Hepatocyte (in vitro differentiated cells): ENCODE measurements around the gene RXRA. TPM values are rescaled to one million over a fixed set of nuclear protein-coding genes. Genes with fewer than 3 reads are reported as not detected.
A peak's percentile ranks its signal among the peaks of the same experiment; 100 is the strongest.

Experiments used
- DNase-seq: peaks from one replicate; pipeline ENCODE4 v3.0.0-alpha.2; 2016; ENCODE audit warnings: low spot score
- H2AFZ ChIP-seq: fragments of 200-600 bp; sonication (generic); 2 replicates; pipeline ENCODE4 v1.6.0; 2016; ENCODE audit warnings: antibody characterized with exemption, mild to moderate bottlenecking
- H3K27ac ChIP-seq: fragments of 200-600 bp; sonication (generic); 2 replicates; pipeline ENCODE4 v1.5.1; 2016; ENCODE audit warnings: mild to moderate bottlenecking
- H3K27me3 ChIP-seq: fragments of 200-600 bp; sonication (generic); 2 replicates; pipeline ENCODE4 v1.6.1; 2016
- H3K36me3 ChIP-seq: fragments of 200-600 bp; sonication (generic); replicated peaks from 2 replicates; pipeline ENCODE4 v1.5.1; 2016; ENCODE audit warnings: low read depth; ENCODE audit not compliant: insufficient read depth
- H3K4me1 ChIP-seq: fragments of 200-600 bp; sonication (generic); 2 replicates; pipeline ENCODE4 v1.5.1; 2016; ENCODE audit warnings: mild to moderate bottlenecking, moderate library complexity; ENCODE audit not compliant: insufficient read depth
- H3K4me2 ChIP-seq: fragments of 200-600 bp; sonication (generic); 2 replicates; pipeline ENCODE4 v1.6.0; 2016
- H3K4me3 ChIP-seq: fragments of 200-600 bp; sonication (generic); 2 replicates; pipeline ENCODE4 v1.5.1; 2016; ENCODE audit warnings: mild to moderate bottlenecking
- H3K79me2 ChIP-seq: fragments of 200-600 bp; sonication (generic); 2 replicates; pipeline ENCODE4 v1.6.0; 2017; ENCODE audit warnings: mild to moderate bottlenecking
- H3K9me2 ChIP-seq: fragments of 200-600 bp; sonication (generic); replicated peaks from 2 replicates; pipeline ENCODE4 v1.6.0; 2017; ENCODE audit warnings: mild to moderate bottlenecking; ENCODE audit not compliant: insufficient read depth
- H3K9me3 ChIP-seq: fragments of 200-600 bp; sonication (generic); 2 replicates; pipeline ENCODE4 v1.5.1; 2016; ENCODE audit warnings: low read depth, mild to moderate bottlenecking
- H4K20me1 ChIP-seq: fragments of 200-600 bp; sonication (generic); 2 replicates; pipeline ENCODE4 v1.6.0; 2016; ENCODE audit warnings: mild to moderate bottlenecking; ENCODE audit not compliant: insufficient read depth, poor library complexity, severe bottlenecking
- CTCF ChIP-seq: fragments of 200-600 bp; sonication (generic); IDR thresholded peaks from 2 replicates; pipeline ENCODE4 v1.5.1; 2016; ENCODE audit warnings: antibody characterized with exemption, mild to moderate bottlenecking; ENCODE audit not compliant: poor library complexity
- EZH2 ChIP-seq: fragments of 200-600 bp; sonication (generic); IDR thresholded peaks from 2 replicates; pipeline ENCODE4 v1.6.1; 2016; ENCODE audit warnings: antibody characterized with exemption, mild to moderate bottlenecking, borderline replicate concordance
- EZH2phosphoT487 ChIP-seq: fragments of 200-600 bp; sonication (generic); IDR thresholded peaks from one replicate; pipeline ENCODE4 v1.6.1; 2018; ENCODE audit warnings: antibody characterized with exemption, mild to moderate bottlenecking, low read depth, moderate library complexity; ENCODE audit not compliant: unreplicated experiment, severe bottlenecking
- WGBS: methylation state at CpG from one replicate; pipeline ENCODE4 v1.1.6; 2016; ENCODE audit warnings: low lambda C conversion rate; ENCODE audit errors: missing lambda C conversion rate; 5-methylcytosine and 5-hydroxymethylcytosine counted together
- polyA plus RNA-seq: library from polyadenylated mRNA; unstranded; fragments of >200 nt; fragmentation: Nextera tagmentation; extraction: Ambion mirVana; gene quantifications from 2 replicates; pipeline ENCODE4 v1.2.1, GENCODE V29; 2016
- total RNA-seq: library from RNA; depleted of rRNA; stranded (reverse); fragments of >200 nt; gene quantifications from 2 replicates; pipeline ENCODE4 v1.2.3, GENCODE V29; 2014

RXRA gene
- total and polyA plus RNA-seq, 2 experiments from 2014 or later = 35.9 to 41.6 TPM

- Histone ChIP-seq H3K4me2 (peak overlapping the region; percentile 95), H3K36me3 (no peaks in the 10 kb centered on the region), H3K9me3 (no peaks in the 10 kb centered on the region), H2AFZ (no peak overlapping the region), H3K27me3 (no peaks in the 10 kb centered on the region), H3K27ac (peak overlapping the region; percentile 96), H3K4me1 (peaks cover 74% of the 10 kb centered on the region), H4K20me1 (peaks cover 75% of the 10 kb centered on the region), H3K79me2 (peaks cover 78% of the 10 kb centered on the region), H3K9me2 (no peaks in the 10 kb centered on the region), H3K4me3 (no peak overlapping the region)
- WGBS = 70% methylated on average over 7 of the region's 7 CpGs
- TF ChIP-seq EZH2 (no peak), EZH2phosphoT487 (no peak), CTCF (no peak)
- no peak for DNase-seq
Measured at GRCh38 chr9:134329576-134329855, 3.3 kb downstream of the RXRA start.

- H3K4me1 ChIP-seq = peaks cover 74% of the 10 kb centered on the region
- no peaks in the 10 kb centered on the region for H3K9me3 ChIP-seq
- H2AFZ ChIP-seq = no peak overlapping the region
- H3K36me3 ChIP-seq = no peaks in the 10 kb centered on the region
- 61% methylated on average over 5 of the region's 5 CpGs for WGBS
- H3K79me2 ChIP-seq = peaks cover 82% of the 10 kb centered on the region
- no peak for TF ChIP-seq EZH2phosphoT487
- no peak for TF ChIP-seq EZH2
- TF ChIP-seq CTCF = no peak
- peaks cover 79% of the 10 kb centered on the region for H4K20me1 ChIP-seq
- no peak overlapping the region for H3K4me3 ChIP-seq
- H3K4me2 ChIP-seq = peak overlapping the region; percentile 95
- no peaks in the 10 kb centered on the region for H3K9me2 ChIP-seq
- H3K27ac ChIP-seq = peak overlapping the region; percentile 96
- no peaks in the 10 kb centered on the region for H3K27me3 ChIP-seq
- no peak for DNase-seq
Measured at GRCh38 chr9:134329886-134330285, 3.6 kb downstream of the RXRA start.

GRCh38 chr9:134330590-134330989 lies 4.3 kb downstream of the RXRA start:
- H2AFZ ChIP-seq = no peak overlapping the region
- WGBS = 88% methylated on average over 3 of the region's 3 CpGs
- no peak overlapping the region for H3K4me3 ChIP-seq
- H3K36me3 ChIP-seq = no peaks in the 10 kb centered on the region
- no peaks in the 10 kb centered on the region for H3K9me2 ChIP-seq
- H3K27me3 ChIP-seq = no peaks in the 10 kb centered on the region
- peaks cover 88% of the 10 kb centered on the region for H3K79me2 ChIP-seq
- H3K27ac ChIP-seq = no peak overlapping the region
- peaks cover 78% of the 10 kb centered on the region for H3K4me1 ChIP-seq
- H3K4me2 ChIP-seq = peak overlapping the region; percentile 95
- H3K9me3 ChIP-seq = no peaks in the 10 kb centered on the region
- peaks cover 86% of the 10 kb centered on the region for H4K20me1 ChIP-seq
- no peak for DNase-seq
- no peak for TF ChIP-seq EZH2phosphoT487
- no peak for TF ChIP-seq EZH2
- TF ChIP-seq CTCF = no peak
